ENCODE results near the gene IGSF21. TPM values are rescaled to one million over a fixed set of nuclear protein-coding genes. Genes with fewer than 3 reads are reported as not detected.

IGSF21 gene
- total RNA-seq, 4 donors from 2014 or later = 0.26 to 2.7 (median 0.88) TPM; not detected in 1

DNA sequence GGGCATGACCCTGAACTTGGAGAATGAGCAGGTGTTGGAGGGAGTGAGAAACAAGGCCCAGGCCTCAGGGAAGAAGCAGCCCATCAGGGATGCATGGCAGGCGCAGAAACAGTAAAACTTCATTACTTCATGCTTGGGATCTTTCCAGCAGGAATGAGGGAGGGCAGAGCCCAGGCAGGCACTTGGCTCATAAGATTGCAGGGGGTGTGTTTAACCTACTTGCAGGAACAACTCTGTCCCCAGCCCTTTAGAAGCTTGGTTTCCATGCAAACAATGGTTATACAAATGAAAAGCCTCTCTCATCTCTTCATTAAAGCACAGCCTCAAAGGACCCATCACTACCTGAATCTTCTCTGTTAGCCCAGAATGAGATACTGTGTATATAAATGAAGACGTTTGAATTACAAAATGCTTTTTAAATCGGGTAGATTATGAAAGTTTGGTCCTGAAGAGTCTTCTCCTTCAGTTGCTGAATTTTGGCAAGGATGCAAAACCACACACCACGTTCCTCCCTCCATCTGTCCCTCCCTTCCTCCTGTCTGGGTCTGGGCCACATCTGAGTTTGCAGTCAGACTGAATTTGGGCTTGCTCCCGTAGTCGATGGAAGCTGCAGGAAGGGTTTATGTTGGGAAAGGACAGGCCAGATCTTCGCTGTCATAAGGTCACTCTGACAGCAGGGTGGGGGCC is 218.8 kb downstream of the IGSF21 start:
- peaks cover 0 to 9% (median 0%) of the 10 kb centered on the region in 3 donors for H3K4me1 ChIP-seq
- intact Hi-C loops (cut with DNase I) = no loop called here

GRCh38 chr1:18327650-18328049 is 220.1 kb downstream of the IGSF21 start:
- no peak overlapping the region for H3K27ac ChIP-seq
- no peaks in the 10 kb centered on the region for H3K36me3 ChIP-seq
- H3K4me1 ChIP-seq = peaks cover 0 to 9% (median 0%) of the 10 kb centered on the region in 3 donors
- intact Hi-C loops (cut with DNase I) = no loop called here
- no peaks in the 10 kb centered on the region for H3K9me3 ChIP-seq
- TF ChIP-seq POLR2A (IDR thresholded peaks at IDR 0.05) = no peak
- TF ChIP-seq, protein P1, sequence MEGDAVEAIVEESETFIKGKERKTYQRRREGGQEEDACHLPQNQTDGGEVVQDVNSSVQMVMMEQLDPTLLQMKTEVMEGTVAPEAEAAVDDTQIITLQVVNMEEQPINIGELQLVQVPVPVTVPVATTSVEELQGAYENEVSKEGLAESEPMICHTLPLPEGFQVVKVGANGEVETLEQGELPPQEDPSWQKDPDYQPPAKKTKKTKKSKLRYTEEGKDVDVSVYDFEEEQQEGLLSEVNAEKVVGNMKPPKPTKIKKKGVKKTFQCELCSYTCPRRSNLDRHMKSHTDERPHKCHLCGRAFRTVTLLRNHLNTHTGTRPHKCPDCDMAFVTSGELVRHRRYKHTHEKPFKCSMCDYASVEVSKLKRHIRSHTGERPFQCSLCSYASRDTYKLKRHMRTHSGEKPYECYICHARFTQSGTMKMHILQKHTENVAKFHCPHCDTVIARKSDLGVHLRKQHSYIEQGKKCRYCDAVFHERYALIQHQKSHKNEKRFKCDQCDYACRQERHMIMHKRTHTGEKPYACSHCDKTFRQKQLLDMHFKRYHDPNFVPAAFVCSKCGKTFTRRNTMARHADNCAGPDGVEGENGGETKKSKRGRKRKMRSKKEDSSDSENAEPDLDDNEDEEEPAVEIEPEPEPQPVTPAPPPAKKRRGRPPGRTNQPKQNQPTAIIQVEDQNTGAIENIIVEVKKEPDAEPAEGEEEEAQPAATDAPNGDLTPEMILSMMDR (IDR thresholded peaks at IDR 0.05) = no peak
- no peak for DNase-seq
- WGBS, 2 donors = 27 to 46% methylated on average over 2 of the region's 2 CpGs
- peaks cover 0 to 40% (median 0%) of the 10 kb centered on the region in 4 donors for H3K27me3 ChIP-seq
- no peak overlapping the region for H3K4me3 ChIP-seq

More for the DNA sequence above, 218.8 kb downstream of the IGSF21 start:
- Histone ChIP-seq H3K27me3 (peaks cover 0 to 38% (median 0%) of the 10 kb centered on the region in 4 donors), H3K36me3 (no peaks in the 10 kb centered on the region), H3K4me3 (no peak overlapping the region), H3K9me3 (no peaks in the 10 kb centered on the region), H3K27ac (no peak overlapping the region)
- TF ChIP-seq, protein P1 (IDR thresholded peaks at IDR 0.05) = no peak
- TF ChIP-seq POLR2A (IDR thresholded peaks at IDR 0.05) = no peak
- 19 to 36% methylated on average over 5 to 7 of the region's 7 CpGs for WGBS, 2 donors
- DNase-seq = no peak

DNA sequence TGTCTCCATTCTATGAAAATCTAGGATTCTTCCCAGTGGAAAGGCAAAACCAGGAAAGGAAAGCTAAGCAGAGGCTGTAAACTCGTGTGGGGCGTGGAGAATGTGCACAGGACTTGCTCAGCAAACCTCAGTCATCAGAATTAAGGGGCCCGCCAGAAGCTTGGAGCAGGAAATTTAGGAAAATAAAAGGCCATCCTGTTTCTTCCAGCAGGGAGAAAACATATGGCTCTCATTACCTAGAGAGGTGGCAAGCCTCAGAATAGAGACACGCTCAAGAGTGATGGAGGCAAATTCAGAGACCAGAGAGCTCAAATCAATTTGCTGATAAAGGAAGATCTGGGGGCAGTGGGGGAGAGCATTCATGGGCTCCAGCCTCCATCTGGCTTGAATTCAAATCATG is 221.2 kb downstream of the IGSF21 start:
- Histone ChIP-seq H3K4me3 (no peak overlapping the region), H3K4me1 (peaks cover 0 to 9% (median 0%) of the 10 kb centered on the region in 3 donors), H3K9me3 (no peaks in the 10 kb centered on the region), H3K27me3 (peaks cover 0 to 36% (median 0%) of the 10 kb centered on the region in 4 donors), H3K27ac (no peak overlapping the region), H3K36me3 (no peaks in the 10 kb centered on the region)
- intact Hi-C loops (cut with DNase I) = no loop called here
- 32 to 36% methylated on average over 4 of the region's 4 CpGs for WGBS, 2 donors
- DNase-seq = no peak
- TF ChIP-seq, protein P1 (IDR thresholded peaks at IDR 0.05) = no peak
- no peak for TF ChIP-seq POLR2A (IDR thresholded peaks at IDR 0.05)

GRCh38 chr1:18329469-18330253 is 222.1 kb downstream of the IGSF21 start:
- Histone ChIP-seq H3K4me1 (peaks cover 0 to 9% (median 0%) of the 10 kb centered on the region in 3 donors), H3K9me3 (no peaks in the 10 kb centered on the region), H3K4me3 (no peak overlapping the region), H3K27me3 (peaks cover 0 to 38% (median 0%) of the 10 kb centered on the region in 4 donors), H3K27ac (no peak overlapping the region), H3K36me3 (no peaks in the 10 kb centered on the region)
- TF ChIP-seq, protein P1 (IDR thresholded peaks at IDR 0.05) = no peak
- TF ChIP-seq POLR2A (IDR thresholded peaks at IDR 0.05) = no peak
- 62 to 70% methylated on average over 9 of the region's 9 CpGs for WGBS, 2 donors
- DNase-seq = no peak
- intact Hi-C loops (cut with DNase I) = no loop called here

- no peaks in the 10 kb centered on the region for H3K9me3 ChIP-seq
- H3K4me3 ChIP-seq = no peak overlapping the region
- WGBS, 2 donors = 18 to 31% methylated on average over 6 of the region's 6 CpGs
- H3K36me3 ChIP-seq = no peaks in the 10 kb centered on the region
- intact Hi-C loops (cut with DNase I) = no loop called here
- no peak for TF ChIP-seq POLR2A (IDR thresholded peaks at IDR 0.05)
- TF ChIP-seq, protein P1 (IDR thresholded peaks at IDR 0.05) = no peak
- no peak overlapping the region for H3K27ac ChIP-seq
- peaks cover 0 to 44% (median 0%) of the 10 kb centered on the region in 4 donors for H3K27me3 ChIP-seq
- no peaks in the 10 kb centered on the region for H3K4me1 ChIP-seq
- no peak for DNase-seq
Observed at GRCh38 chr1:18332576-18332975, 225.0 kb downstream of the IGSF21 start.
